HL-60 (cell line): ENCODE measurements around the gene PLCB1.

ENCODE experiments used
- POLR2AphosphoS5 ChIP-seq: IDR thresholded peaks from 2 replicates; pipeline ENCODE4 v1.6.1; 2012; ENCODE audit warnings: low read depth
- REST ChIP-seq: IDR thresholded peaks from 2 replicates; pipeline ENCODE4 v1.6.1; 2012; ENCODE audit warnings: low read depth; ENCODE audit not compliant: insufficient replicate concordance
- TF ChIP-seq, protein P1 (sequence below): IDR thresholded peaks from one replicate; pipeline ENCODE4 v1.5.1; 2011; ENCODE audit warnings: low read length, control low read depth, inconsistent platforms; ENCODE audit not compliant: insufficient read depth

- TF ChIP-seq, protein P1, sequence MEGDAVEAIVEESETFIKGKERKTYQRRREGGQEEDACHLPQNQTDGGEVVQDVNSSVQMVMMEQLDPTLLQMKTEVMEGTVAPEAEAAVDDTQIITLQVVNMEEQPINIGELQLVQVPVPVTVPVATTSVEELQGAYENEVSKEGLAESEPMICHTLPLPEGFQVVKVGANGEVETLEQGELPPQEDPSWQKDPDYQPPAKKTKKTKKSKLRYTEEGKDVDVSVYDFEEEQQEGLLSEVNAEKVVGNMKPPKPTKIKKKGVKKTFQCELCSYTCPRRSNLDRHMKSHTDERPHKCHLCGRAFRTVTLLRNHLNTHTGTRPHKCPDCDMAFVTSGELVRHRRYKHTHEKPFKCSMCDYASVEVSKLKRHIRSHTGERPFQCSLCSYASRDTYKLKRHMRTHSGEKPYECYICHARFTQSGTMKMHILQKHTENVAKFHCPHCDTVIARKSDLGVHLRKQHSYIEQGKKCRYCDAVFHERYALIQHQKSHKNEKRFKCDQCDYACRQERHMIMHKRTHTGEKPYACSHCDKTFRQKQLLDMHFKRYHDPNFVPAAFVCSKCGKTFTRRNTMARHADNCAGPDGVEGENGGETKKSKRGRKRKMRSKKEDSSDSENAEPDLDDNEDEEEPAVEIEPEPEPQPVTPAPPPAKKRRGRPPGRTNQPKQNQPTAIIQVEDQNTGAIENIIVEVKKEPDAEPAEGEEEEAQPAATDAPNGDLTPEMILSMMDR, result no peak
- TF ChIP-seq POLR2AphosphoS5 (no peak), REST (no peak)
Observed at GRCh38 chr20:8527998-8528723, 396.1 kb downstream of the PLCB1 start.
